WTC11 (cell line): ENCODE results near the gene SEC22C. TPM values are rescaled to one million over a fixed set of nuclear protein-coding genes. Genes with fewer than 3 reads are reported as not detected.

Experiments used
- ATAC-seq: fragments of 200-7000 bp; cut with Tn5 transposase; 2 replicates; pipeline ENCODE4 v1.10.0; 2021; ENCODE audit warnings: mild to moderate bottlenecking, moderate library complexity
- CTCF ChIA-PET: fragments of 300-600 bp; sonication (Branson Sonifier 250); formaldehyde crosslinking; loops from one replicate; lab custom pipeline; 2021; ENCODE audit warnings: antibody characterized with exemption; lab: Charles Lee
- POLR2A ChIA-PET: fragments of 350-600 bp; sonication (Branson Sonifier 250); formaldehyde crosslinking; loops from one replicate; lab custom pipeline; 2021; ENCODE audit warnings: antibody characterized with exemption; lab: Charles Lee
- DNase-seq: peaks from one replicate; pipeline ENCODE4 v3.0.0; 2021; ENCODE audit warnings: low spot score
- H3K27ac Mint-ChIP-seq: 2 replicates; pipeline ENCODE4 v1.8.0; 2021; ENCODE audit warnings: mixed read lengths
- H3K27me3 Mint-ChIP-seq: 2 replicates; pipeline ENCODE4 v1.8.0; 2021; ENCODE audit warnings: low read depth, mild to moderate bottlenecking, moderate library complexity, mixed read lengths
- H3K36me3 Mint-ChIP-seq: 2 replicates; pipeline ENCODE4 v1.8.0; 2021; ENCODE audit warnings: mixed read lengths
- H3K4me1 Mint-ChIP-seq: 2 replicates; pipeline ENCODE4 v1.8.0; 2022; ENCODE audit warnings: mixed read lengths
- H3K4me3 Mint-ChIP-seq: 2 replicates; pipeline ENCODE4 v1.8.0; 2021; ENCODE audit warnings: mild to moderate bottlenecking, moderate library complexity, mixed read lengths
- H3K9me3 Mint-ChIP-seq: 2 replicates; pipeline ENCODE4 v1.8.0; 2021; ENCODE audit warnings: mixed read lengths
- ARID4B ChIP-seq: sonication (generic); formaldehyde crosslinking; IDR thresholded peaks from 2 replicates; pipeline ENCODE4 v1.8.0; 2023; ENCODE audit warnings: missing genetic modification reagents, mild to moderate bottlenecking, borderline replicate concordance
- CREB1 ChIP-seq: sonication (generic); formaldehyde crosslinking; IDR thresholded peaks from 2 replicates; pipeline ENCODE4 v1.8.0; 2023; ENCODE audit warnings: mild to moderate bottlenecking, missing genetic modification reagents
- CREM ChIP-seq: sonication (generic); formaldehyde crosslinking; IDR thresholded peaks from 2 replicates; pipeline ENCODE4 v1.8.1; 2022; ENCODE audit warnings: mild to moderate bottlenecking, missing genetic modification reagents, moderate library complexity
- E2F4 ChIP-seq: sonication (generic); formaldehyde crosslinking; IDR thresholded peaks from 2 replicates; pipeline ENCODE4 v1.8.1; 2022; ENCODE audit warnings: low read depth, mild to moderate bottlenecking, moderate library complexity, missing genetic modification reagents, borderline replicate concordance
- E2F5 ChIP-seq: sonication (generic); formaldehyde crosslinking; IDR thresholded peaks from 2 replicates; pipeline ENCODE4 v1.8.1; 2022; ENCODE audit warnings: mild to moderate bottlenecking, moderate library complexity, missing genetic modification reagents
- EMX1 ChIP-seq: fragments of 250-450 bp; sonication (Bioruptor Pico); IDR thresholded peaks from 2 replicates; pipeline ENCODE4 v1.8.0; 2021; ENCODE audit warnings: mild to moderate bottlenecking
- ETV6 ChIP-seq: sonication (generic); formaldehyde crosslinking; IDR thresholded peaks from 2 replicates; pipeline ENCODE4 v1.8.1; 2022; ENCODE audit warnings: mild to moderate bottlenecking, missing genetic modification reagents
- FOXJ3 ChIP-seq: sonication (generic); formaldehyde crosslinking; IDR thresholded peaks from 2 replicates; pipeline ENCODE4 v1.9.0; 2021; ENCODE audit warnings: missing genetic modification reagents, mild to moderate bottlenecking, borderline replicate concordance
- GRHL2 ChIP-seq: fragments of 250-450 bp; sonication (Bioruptor Pico); IDR thresholded peaks from 2 replicates; pipeline ENCODE4 v1.8.0; 2022; ENCODE audit warnings: mild to moderate bottlenecking, moderate library complexity; ENCODE audit not compliant: insufficient replicate concordance, severe bottlenecking
- JAZF1 ChIP-seq: fragments of 250-450 bp; sonication (Bioruptor Pico); IDR thresholded peaks from 2 replicates; pipeline ENCODE4 v1.9.0; 2021; ENCODE audit warnings: moderate library complexity, mild to moderate bottlenecking, inconsistent platforms
- NFATC4 ChIP-seq: fragments of 250-450 bp; sonication (Bioruptor Pico); IDR thresholded peaks from 2 replicates; pipeline ENCODE4 v1.9.0; 2021; ENCODE audit warnings: mild to moderate bottlenecking
- NFE2L1 ChIP-seq: sonication (generic); formaldehyde crosslinking; IDR thresholded peaks from 2 replicates; pipeline ENCODE4 v1.8.1; 2023; ENCODE audit warnings: missing genetic modification reagents
- NR2C2 ChIP-seq: sonication (generic); formaldehyde crosslinking; IDR thresholded peaks from 2 replicates; pipeline ENCODE4 v1.8.0; 2022; ENCODE audit warnings: mild to moderate bottlenecking, missing genetic modification reagents
- SMAD4 ChIP-seq: sonication (generic); formaldehyde crosslinking; IDR thresholded peaks from 2 replicates; pipeline ENCODE4 v1.8.0; 2022; ENCODE audit warnings: mild to moderate bottlenecking, missing genetic modification reagents
- STAT6 ChIP-seq: sonication (generic); formaldehyde crosslinking; conservative IDR thresholded peaks from 2 replicates; pipeline ENCODE4 v1.8.1; 2023; ENCODE audit warnings: mild to moderate bottlenecking, low read depth, missing genetic modification reagents, moderate library complexity
- USF1 ChIP-seq: sonication (generic); formaldehyde crosslinking; IDR thresholded peaks from 2 replicates; pipeline ENCODE4 v1.8.0; 2022; ENCODE audit warnings: mild to moderate bottlenecking, missing genetic modification reagents
- ZNF121 ChIP-seq: sonication (generic); formaldehyde crosslinking; IDR thresholded peaks from 2 replicates; pipeline ENCODE4 v1.8.0; 2023; ENCODE audit warnings: missing genetic modification reagents
- ZNF219 ChIP-seq: sonication (generic); formaldehyde crosslinking; IDR thresholded peaks from 2 replicates; pipeline ENCODE4 v1.8.0; 2023; ENCODE audit warnings: missing genetic modification reagents, mild to moderate bottlenecking, borderline replicate concordance
- ZNF317 ChIP-seq: sonication (generic); formaldehyde crosslinking; IDR thresholded peaks from 2 replicates; pipeline ENCODE4 v1.8.1; 2023; ENCODE audit warnings: low read depth, mild to moderate bottlenecking, moderate library complexity, missing genetic modification reagents, borderline replicate concordance
- total RNA-seq: library from RNA; stranded (reverse); gene quantifications from 3 replicates; pipeline ENCODE4 v1.2.3, GENCODE V29; 2021

The SEC22C gene
- total RNA-seq, 1 experiment from 2014 or later = 37.0 TPM

- no peak for TF ChIP-seq E2F4 (CRISPR knock-in tag)
- TF ChIP-seq CREB1 (CRISPR knock-in tag) = no peak
- TF ChIP-seq NR2C2 (CRISPR knock-in tag) = no peak
- no peak for TF ChIP-seq E2F5 (CRISPR knock-in tag)
- TF ChIP-seq ZNF317 (CRISPR knock-in tag) = no peak
- no peak for TF ChIP-seq ARID4B (CRISPR knock-in tag)
- no peak for TF ChIP-seq ZNF219 (CRISPR knock-in tag)
- no peak for TF ChIP-seq USF1
- no peak for TF ChIP-seq GRHL2 (CRISPR knock-in tag)
These were observed 11.9 kb upstream of the SEC22C start (continued) for GRCh38 chr3:42593635-42594034.

- peak overlapping the region; percentile 93; the same call in 1 of the 2 replicates for H3K27ac Mint-ChIP-seq
- CTCF ChIA-PET = interaction anchor here (2.6 kb wide), 1 partner anchor 22 kb away, joined by 9 read pairs; no protein-coding TSS in a partner anchor
- peak overlapping the region; percentile 94 for H3K4me3 Mint-ChIP-seq
- no peak for DNase-seq
- no peak for TF ChIP-seq ZNF121
- TF ChIP-seq GRHL2 (CRISPR knock-in tag) = no peak
- no peak for TF ChIP-seq JAZF1 (CRISPR knock-in tag)
- TF ChIP-seq STAT6 (CRISPR knock-in tag) = no peak
- TF ChIP-seq SMAD4 = no peak
- no peak for TF ChIP-seq NFE2L1 (CRISPR knock-in tag)
- TF ChIP-seq ETV6 = no peak
- no peak for TF ChIP-seq FOXJ3
- TF ChIP-seq CREM (CRISPR knock-in tag) = no peak
- TF ChIP-seq EMX1 (CRISPR knock-in tag) = no peak
- TF ChIP-seq NFATC4 (CRISPR knock-in tag) = no peak
- H3K9me3 Mint-ChIP-seq = no peaks in the 10 kb centered on the region
- H3K36me3 Mint-ChIP-seq = peaks cover 34% of the 10 kb centered on the region
- peaks cover 43% of the 10 kb centered on the region for H3K4me1 Mint-ChIP-seq
- no peak for ATAC-seq
- POLR2A ChIA-PET = interaction anchor here (1.0 to 2.9 kb wide), 3 partner anchors 9 to 98 kb away, joined by 3 to 19 read pairs (median 17); partner anchors contain the start of genes NKTR and SEC22C
- no peaks in the 10 kb centered on the region for H3K27me3 Mint-ChIP-seq
These were observed 10.0 kb upstream of the SEC22C start for GRCh38 chr3:42591811-42592210.
